NAMALWA (cell line): ENCODE results near the gene KCNK3.
A peak's percentile ranks its signal among the peaks of the same experiment; 100 is the strongest.
"Not testable (repeated sequence)": the region's sequence is repeated elsewhere in the genome, so short reads cannot be mapped to it uniquely, and the experiment has no call there.

Experiments
- DNase-seq: peaks from one replicate; pipeline ENCODE4 v3.0.0-alpha.2; 2015; ENCODE audit warnings: low spot score

The KCNK3 gene

DNA sequence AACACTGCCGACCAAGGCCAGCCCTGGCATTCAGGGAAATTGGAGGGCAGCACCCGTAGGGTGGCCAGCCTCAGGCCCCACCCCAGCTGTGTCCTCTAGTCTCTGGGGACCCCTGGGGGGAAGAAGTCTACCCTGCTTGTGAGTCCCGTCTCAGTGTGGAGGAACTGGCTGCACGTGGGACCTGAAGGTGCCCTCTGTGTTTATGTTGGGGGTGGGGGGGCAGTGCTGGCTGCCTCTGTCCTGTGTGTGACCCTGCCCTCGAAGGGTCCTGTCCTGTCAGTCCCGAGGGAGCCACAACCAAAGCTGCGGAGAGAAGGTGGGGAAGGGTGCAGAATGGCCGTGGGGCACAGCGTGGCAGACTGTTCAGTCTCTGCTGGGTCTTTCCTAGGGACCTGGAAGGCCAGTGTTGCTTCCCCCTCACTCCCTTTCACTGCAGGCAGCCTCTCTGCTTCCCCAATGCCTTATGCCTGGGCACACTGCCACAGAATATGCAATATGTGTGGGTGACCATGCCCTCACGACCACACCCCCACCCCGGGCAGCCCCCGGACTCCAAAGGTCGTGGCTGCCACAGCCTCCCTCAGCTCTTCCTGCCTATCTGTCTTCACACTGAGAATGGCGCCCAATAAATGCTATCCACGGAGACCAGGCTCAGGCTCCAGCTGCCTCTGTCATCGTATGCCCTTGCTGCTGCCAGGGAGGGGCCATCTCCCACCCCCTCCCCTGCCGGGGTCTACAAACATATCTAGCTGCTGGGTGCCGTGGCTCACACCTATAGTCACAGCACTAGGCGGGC, 38.2 kb downstream of the KCNK3 start:
- no peak for DNase-seq

DNA sequence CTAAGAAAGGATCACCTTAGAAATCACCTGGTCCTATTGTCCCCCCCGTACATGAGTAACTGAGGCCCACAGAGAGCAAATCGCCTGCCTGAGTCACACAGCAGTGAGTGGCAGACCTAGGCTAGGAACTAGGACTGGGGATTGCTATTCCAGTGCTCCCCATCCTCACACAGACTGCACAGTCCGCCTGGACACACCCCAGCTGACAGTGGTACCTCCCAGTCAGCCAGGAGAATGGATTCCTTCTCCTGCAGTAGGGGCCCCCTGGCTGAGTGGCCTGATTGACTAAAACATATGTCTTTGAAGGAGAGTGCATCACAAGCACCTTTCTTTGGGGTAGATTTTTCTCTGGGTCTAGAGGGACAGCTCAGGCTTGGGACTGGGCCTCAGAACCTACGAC, 39.2 kb downstream of the KCNK3 start:
- no peak for DNase-seq

DNA sequence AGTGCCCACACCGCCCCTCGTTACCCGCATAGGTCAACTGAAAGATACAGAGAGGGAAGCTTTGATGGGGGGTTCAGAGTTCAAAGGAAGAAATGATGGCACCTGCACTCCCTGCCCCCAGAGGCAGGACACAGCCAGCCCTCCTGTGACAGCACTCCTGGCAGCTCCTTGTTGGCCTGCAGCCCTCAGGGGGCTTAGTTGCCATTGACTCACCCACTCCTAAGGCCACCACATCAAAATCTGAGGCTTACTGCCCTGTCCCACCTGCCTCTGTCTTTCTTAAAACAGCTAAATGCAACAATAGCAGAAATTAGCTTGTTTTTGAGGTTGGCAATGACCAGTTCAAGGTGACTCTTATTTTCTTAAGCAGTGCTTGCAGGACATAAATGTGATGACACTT, 39.9 kb downstream of the KCNK3 start:
- DNase-seq = no peak

DNA sequence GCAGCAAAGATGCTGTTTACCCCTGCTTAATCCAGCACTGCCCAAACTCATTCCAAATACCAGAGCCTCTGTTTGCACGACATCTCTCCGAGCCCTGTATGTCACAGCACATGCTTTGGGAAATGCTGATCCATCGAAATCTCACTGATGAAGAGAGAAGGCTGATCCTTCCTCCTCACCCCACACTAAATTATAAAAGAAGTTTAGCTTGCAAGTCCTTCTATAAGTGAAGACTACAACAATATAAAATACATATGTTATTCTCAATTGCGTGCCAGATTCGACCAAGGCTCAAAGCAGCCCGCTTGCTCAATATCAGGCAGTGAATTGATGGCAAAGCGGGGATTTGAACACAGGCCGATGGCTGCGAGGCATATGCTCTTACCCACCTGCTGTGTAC, 40.9 kb downstream of the KCNK3 start:
- DNase-seq = no peak

DNA sequence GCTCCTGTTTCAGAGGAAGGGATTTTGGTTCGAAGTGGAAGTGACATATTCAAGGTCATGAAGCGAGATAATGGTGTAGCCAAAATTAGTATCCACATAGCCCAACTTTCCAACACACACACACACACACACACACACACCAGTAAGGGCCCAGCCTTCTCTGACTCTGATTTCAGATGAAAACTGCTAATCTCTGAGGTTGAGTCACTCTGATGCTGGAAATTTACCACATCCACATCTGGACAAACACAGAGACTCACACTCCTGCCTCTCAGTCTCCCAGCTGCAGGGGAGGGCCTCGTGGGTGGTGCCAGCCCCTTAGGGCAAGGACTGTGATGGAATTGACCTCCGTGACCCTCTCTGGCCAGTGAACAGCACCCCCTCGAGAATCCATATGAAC, 42.6 kb downstream of the KCNK3 start:
- no peak for DNase-seq

DNA sequence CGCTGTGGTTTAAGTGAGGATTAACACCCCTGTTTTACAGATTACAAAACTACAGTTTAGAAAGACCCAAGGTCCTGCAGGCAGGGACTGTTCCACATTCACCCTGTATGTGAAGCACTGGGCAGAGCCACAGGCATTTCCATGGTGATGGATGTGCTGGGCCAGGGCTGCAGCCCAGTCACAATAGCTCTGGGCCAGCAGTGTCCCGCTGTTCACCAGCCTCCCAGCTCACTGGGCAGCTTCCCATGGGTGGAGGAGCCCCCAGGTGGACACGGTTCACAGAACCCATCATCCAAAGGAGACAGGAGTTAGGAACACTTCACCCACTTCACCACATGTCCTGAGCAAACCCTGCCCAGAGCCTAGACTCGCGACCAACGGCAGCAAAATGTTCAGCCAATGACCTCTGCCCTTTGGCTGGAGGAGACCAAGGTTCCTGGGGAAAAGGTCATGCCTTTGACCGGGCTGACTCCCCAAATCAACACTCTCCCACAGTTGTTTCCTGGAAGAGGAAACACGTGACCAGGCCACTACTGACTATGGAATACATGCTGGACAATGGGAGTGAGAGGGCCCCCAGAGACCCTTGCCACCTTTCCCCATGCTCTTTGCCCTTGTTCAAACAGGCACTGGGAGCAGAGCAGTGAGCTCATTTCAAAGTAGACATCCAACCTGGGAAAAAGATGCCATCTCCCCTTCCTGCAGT, 43.5 kb downstream of the KCNK3 start:
- DNase-seq = no peak

DNA sequence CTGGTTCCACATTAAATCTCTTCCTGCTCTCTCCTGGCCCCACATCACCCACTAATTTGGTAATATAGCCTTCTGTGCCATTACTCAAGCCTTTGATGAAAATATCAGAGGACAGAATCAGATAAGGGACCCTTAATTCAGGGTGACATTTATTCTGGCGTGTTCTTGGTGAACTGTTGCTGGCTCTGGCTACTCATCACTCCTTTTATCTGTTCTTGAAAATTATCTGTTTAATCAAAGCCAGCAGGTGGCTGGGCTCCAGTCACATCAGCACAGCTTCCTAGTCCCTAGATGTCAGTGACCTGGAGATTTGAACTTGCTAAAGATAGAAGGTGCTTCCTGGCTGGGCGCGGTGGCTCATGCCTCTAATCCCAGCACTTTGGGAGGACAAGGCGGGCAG, 44.7 kb downstream of the KCNK3 start:
- no peak for DNase-seq

DNA sequence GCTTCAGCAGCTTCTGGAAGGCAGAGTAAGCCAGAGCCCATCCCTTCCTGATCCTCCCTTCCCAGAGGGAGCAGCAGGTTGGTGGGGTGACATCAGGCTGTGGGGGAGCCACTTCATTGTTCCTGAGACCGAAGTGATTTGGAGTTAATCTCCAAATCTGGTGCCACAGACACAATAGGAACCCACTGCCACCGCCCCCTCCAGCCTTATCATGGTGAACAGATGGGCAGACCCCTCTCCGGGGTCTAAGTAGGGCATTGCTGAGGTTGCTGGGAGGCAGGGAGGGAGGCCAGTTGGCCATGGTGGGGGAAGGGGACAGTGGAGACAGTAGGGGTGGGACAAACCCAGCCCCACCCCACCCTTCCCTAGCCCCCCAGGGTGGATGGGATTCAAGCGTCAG, 46.0 kb downstream of the KCNK3 start:
- no peak for DNase-seq

DNA sequence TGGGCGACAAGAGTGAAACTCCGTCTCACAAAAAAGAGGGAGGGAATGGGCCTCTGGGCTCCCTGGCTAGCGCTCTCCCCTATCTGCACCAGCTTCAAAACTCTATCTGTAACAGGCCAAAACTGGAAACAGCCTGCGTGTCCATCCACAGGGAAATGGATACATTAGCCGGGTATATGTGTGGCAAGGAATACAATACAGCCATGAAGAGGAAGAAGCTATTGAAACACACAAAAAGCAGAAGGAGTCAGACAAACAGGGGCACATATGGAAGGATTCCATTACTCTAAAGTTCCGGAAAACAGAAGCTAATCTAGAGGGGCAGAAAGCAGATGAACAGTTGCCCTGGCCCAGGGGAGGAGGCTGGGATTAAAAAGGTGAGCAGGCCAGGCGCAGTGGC, 47.0 kb downstream of the KCNK3 start:
- no peak for DNase-seq

DNA sequence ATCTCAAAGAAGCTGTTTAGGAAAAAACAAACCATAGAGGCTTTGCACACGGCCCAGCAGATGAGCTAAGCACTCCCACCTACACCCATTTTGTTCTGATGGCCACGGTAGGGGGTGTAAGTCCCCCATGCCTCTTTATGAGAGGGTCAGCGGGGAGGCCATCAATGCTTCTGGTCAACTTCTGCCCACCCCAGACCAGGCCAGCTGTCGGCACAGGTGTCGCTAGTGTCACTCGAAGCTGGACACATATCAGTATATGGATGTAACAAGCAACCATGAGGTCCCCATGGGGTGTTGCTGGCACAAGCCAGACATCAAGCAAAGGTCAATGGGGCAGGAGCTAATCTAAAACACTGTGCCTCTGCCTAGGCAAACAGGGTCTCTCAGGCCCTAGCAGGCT, 47.8 kb downstream of the KCNK3 start:
- DNase-seq = no peak

DNA sequence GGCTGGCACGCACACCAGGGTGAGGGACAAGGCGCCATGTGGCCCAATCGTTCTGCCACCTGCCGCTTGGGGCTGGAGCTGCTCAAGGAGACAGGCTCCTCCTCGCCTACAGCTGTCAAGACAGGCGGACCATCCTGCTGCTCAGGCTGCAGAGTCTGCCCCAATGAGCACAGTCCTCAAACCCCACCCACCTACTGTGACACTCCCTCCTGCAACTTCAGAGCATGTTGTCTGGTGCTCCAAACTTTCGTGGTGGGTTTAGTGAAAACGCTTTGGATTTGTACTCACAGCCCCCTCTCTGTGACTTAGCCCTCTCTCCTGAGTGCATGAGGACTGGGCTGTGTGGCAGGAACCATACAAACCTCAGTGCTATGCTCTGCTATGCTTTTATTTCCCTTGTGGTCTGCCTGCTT, 48.4 kb downstream of the KCNK3 start:
- DNase-seq = no peak

DNA sequence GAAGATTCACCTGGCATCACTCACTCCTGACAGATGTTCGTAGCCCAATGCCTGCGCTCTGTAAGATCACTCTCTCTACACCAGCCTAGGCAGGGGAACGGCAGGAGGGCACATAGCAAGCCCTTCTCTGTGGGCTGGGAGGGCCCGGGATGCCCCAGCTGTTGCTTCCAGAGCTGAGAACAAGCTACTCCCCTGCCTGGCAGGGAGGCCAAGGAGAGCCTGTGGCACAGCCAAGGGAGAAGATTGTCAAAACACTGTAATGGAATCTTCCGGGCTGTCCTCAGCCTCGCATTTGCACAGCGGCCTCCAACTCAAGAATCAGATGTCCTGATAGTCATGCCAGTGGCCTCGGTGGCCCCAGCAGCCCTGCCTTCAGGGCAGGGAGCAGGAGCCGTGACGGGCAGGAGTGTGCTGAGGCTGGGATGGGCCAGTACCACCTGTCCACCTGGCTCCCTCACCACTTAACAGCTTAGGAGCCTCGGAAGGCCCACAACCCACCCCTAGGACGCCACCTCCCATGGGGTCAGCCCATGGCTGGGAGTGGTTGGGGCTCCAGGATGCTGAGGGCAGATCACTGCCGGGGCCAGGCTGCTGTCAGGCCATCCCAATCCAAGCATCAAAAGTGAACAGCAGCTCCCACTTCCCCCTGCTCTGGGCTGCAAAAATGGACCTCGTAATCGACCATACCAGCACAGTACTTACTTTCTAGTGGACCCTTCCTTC, 49.7 kb downstream of the KCNK3 start:
- no peak for DNase-seq

DNA sequence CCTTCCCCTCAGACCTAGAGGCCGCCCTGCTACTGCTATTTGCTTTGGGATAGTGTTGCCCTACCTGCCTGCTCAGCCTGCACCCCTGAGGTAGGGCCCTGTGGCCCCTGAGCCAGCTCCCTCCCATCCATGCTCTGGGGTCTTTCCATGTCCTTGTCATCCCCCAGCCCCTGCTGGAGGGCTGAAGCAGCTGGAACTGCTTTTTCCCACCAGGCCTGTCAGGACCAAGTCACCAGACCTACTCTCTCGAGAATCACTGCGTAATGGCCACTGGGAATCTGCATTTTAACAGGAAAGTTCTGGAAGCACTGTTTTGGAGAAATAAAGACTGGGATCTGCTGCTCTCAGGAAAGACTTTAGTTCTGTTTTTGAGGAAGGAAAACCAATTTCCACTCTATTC, 51.3 kb downstream of the KCNK3 start:
- no peak for DNase-seq

DNA sequence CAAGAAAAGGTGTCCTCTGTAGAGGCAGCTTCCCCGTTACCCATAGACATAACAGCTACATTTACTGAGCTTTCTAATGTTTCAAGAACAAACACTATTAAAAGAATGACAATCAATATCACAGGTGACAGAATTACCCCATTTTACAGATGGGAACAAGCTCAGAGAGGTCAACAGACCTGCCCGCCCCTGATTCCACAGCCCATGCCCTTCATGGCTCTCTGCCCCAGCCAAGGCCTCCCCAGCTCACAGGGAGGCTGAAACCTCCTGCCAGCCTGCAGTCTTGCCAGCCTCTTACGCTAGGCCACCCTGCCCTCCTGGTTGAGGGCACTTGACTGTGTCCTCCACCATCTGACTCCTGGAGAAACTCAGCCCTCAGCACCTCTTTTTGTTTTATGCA, 52.4 kb downstream of the KCNK3 start:
- no peak for DNase-seq

DNA sequence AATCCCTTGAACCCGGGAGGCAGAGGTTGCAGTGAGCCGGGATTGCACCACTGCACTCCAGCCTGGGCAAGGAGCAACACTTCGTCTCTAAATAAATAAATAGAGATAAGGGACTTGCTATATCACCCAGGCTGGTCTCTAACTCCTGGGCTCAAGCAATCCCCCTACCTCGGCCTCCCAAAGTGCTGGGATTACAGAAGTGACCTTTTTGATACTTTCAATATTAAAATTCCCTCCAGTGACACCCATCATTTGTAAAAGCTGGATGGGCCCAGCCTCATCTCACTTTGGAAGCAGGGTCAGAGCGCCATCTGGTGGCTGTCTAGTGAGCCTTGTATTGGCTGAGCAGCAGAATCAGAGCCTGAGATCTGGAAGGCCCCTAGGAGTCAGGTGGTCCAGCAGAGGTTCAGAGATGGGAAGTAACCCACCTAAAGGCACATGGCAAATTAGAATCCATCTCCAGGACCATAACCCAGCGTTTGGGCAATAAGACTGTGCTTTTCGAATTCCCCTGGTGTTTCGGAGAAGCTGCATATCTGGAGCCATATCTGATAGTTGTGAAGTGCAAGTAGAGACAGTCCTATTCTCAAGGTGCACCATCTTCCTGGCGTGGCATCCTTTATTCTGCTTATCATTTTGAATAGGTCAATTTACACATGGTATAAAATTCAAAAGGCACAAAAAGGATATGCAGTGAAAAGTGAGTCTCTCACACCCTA, 53.2 kb downstream of the KCNK3 start:
- peak; percentile 86 for DNase-seq

DNA sequence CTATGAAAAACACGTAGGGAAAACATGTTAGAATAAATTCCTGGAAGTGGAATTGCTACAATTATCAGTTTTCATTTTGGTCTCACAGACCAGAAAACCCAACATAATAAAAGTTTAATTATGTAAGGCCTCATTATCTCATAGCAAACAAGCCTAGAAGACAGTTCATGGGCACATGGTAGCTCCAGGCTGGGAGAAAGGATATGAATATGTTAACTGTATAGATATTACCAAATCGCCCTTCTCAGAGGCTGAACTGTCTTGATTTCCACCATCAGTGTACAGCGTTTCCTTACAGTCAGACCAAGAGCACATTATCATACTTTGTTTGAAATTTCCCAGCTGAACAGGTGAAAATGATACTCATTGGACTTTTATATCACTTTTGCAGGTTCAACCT, 54.4 kb downstream of the KCNK3 start:
- DNase-seq = no peak

DNA sequence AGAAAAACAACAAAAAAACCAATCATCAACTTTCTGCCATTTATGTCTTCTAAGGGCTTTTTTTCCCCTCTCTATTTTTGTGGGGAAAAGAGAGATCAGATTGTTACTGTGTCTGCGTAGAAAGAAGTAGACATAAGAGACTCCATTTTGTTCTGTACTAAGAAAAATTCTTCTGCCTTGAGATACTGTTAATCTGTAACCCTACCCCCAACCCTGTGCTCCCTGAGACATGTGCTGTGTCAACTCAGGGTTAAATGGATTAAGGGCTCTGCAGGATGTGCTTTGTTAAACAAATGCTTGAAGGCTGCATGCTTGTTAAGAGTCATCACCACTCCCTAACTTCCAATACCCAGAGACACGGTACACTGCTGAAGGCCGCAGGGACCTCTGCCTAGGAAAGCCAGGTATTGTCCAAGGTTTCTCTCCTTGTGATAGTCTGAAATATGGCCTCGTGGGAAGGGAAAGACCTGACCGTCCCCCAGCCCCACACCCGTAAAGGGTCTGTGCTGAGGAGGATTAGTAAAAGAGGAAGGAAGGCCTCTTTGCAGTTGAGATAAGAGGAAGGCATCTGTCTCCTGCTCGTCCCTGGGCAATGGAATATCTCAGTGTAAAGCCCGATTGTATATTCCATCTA, 57.4 kb downstream of the KCNK3 start:
- DNase-seq = not testable (repeated sequence)

DNA sequence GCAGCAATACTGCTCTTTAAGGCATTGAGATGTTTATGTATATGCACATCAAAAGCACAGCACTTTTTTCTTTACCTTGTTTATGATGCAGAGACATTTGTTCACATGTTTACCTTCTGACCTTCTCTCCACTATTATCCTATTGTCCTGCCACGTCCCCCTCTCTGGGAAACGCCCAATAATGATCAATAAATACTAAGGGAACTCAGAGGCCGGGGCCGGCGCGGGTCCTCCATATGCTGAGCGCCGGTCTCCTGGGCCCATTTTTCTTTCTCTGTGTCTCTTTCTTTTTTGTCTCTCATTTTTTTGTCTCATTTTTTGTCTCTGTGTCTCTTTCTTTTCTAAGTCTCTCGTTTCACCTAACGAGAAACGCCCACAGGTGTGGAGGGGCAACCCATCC, 57.9 kb downstream of the KCNK3 start:
- not testable (repeated sequence) for DNase-seq

DNA sequence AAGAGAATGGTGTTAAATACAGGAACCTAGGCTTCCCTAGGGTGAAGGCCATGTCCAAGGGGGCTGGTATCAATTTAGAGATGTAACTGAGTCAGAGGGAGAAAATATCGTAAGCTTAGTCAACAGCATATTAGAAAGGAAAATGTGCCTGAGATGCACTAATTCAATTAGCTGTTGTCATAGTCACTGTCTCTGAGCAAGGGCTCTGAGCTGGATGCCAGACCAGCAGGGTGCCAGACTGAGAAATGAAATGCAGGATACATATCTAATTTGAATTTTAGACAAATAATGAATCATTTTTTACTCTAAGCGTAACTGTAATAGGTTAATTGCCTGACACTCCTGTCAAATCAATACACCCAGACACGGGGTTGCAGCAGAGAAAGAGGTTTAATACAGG, 60.1 kb downstream of the KCNK3 start:
- no peak for DNase-seq

DNA sequence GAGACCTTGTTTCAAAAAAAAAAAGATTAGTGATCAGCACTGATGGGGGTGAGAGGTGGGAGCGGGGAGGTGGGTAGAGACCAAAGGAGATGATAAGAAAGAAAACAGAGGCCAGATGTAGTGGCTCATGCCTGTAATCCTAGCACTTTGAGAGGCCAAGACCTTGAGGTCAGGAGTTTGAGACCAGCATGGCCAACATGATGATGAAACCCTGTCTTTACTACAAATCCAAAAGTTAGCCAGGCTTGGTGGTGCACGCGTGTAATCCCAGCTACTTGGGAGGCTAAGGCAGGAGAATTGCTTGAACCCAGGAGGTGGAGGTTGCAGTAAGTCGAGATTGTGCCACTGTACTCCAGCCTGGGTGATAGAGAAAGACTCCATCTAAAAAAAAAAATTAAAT, 62.0 kb downstream of the KCNK3 start:
- no peak for DNase-seq

DNA sequence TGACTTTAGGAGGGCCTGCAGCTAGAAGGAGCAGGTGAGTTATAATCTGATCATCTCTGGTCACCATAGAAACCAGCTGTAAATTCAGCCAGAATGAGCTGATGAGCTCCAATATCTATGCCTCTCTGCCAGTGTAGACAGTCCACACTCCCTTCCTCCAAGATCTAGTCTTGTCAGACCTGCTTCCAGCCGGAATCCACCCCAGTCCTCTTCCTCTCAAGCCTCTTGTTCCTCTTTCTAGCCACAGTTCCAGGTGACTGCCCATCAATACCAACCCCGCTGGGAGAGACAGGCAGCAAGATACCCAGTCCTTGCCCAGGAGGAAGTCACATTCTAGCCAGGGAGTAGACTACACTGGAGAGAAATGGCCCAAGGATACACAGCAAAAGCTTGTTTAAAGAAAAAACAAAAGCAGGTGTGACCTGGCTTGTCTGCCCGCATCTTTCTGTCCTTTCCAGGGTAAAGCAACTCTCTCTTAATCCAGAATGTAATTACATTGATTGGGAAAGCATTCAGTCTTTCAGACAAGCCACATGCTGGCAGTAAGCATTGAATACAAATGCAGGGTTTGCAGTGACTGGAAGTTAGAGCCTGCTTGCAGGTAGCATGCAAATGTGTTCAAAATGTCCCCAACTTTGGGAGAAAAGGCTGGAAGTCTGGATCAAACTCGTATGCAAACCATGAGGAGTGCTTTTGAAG, 62.6 kb downstream of the KCNK3 start:
- peak; percentile 26 for DNase-seq
